GM23338 (cell line): ENCODE data around the gene RAP1GAP.

Source experiments
- CREB1 ChIP-seq: fragments of 250-450 bp; sonication (Bioruptor Pico); IDR thresholded peaks from 2 replicates; pipeline ENCODE4 v1.5.0; 2020; ENCODE audit warnings: low read depth, mild to moderate bottlenecking, moderate library complexity
- EZH2 ChIP-seq: fragments of 200-600 bp; sonication (generic); IDR thresholded peaks from one replicate; pipeline ENCODE4 v1.8.0; 2017; ENCODE audit warnings: antibody characterized with exemption, mild to moderate bottlenecking, low read depth; ENCODE audit not compliant: unreplicated experiment
- EZH2phosphoT487 ChIP-seq: fragments of 200-600 bp; sonication (generic); IDR thresholded peaks from one replicate; pipeline ENCODE4 v1.8.1; 2018; ENCODE audit warnings: antibody characterized with exemption; ENCODE audit not compliant: unreplicated experiment
- JUNB ChIP-seq: IDR thresholded peaks from one replicate; pipeline ENCODE4 v1.6.1; 2016; ENCODE audit warnings: antibody characterized with exemption; ENCODE audit not compliant: unreplicated experiment
- NANOG ChIP-seq: IDR thresholded peaks from 2 replicates; pipeline ENCODE4 v1.6.1; 2016; ENCODE audit warnings: antibody characterized with exemption, borderline replicate concordance
- POLR2AphosphoS5 ChIP-seq: IDR thresholded peaks from 2 replicates; pipeline ENCODE4 v1.6.1; 2016; ENCODE audit warnings: antibody characterized with exemption, low read depth
- ZNF114 ChIP-seq: fragments of 250-450 bp; sonication (Bioruptor Pico); IDR thresholded peaks from 2 replicates; pipeline ENCODE4 v1.5.0; 2020; ENCODE audit warnings: mild to moderate bottlenecking, moderate library complexity
- ZNF331 ChIP-seq: fragments of 250-450 bp; sonication (Bioruptor Pico); IDR thresholded peaks from 2 replicates; pipeline ENCODE4 v1.5.0; 2020; ENCODE audit warnings: low read depth, mild to moderate bottlenecking, moderate library complexity
- TF ChIP-seq, protein P1 (sequence below), 2 experiments: fragments of 200-600 bp in 1 of 2; sonication (generic) in 1 of 2; conservative IDR thresholded peaks; 2 replicates each; pipeline versions ENCODE4 v1.5.1 to v1.6.1; 2016 to 2017; ENCODE audit warnings: antibody characterized with exemption in 2 of 2, low read depth in 2 of 2, mild to moderate bottlenecking in 2 of 2, moderate library complexity in 1 of 2
- TF ChIP-seq, protein P2 (sequence below): IDR thresholded peaks from 2 replicates; pipeline ENCODE4 v1.6.1; 2016; ENCODE audit warnings: antibody characterized with exemption
- TF ChIP-seq, protein P3 (sequence below): IDR thresholded peaks from one replicate; pipeline ENCODE4 v1.6.1; 2018; ENCODE audit warnings: antibody characterized with exemption; ENCODE audit not compliant: unreplicated experiment

DNA sequence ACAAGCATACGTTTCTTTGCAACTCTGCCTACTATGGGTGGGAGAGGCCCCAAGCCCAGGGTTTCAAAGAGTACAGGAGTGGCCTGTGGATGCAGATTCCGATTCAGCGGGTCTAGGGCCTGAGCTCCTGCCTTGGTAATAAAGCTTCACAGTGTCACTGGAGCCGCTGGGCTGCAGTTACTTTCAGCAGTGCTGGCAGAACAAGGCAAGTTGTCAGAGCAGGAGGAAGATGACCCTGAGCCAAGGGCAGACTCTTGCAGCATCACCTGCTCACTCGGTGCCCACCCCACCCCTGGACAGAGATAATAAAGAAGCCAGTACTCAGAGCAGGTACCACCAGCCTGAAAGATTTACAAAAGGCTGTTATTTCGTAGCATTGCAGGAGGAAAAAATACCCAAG, 8.0 kb upstream of the RAP1GAP start:
- no peak for TF ChIP-seq POLR2AphosphoS5
- TF ChIP-seq, protein P1, sequence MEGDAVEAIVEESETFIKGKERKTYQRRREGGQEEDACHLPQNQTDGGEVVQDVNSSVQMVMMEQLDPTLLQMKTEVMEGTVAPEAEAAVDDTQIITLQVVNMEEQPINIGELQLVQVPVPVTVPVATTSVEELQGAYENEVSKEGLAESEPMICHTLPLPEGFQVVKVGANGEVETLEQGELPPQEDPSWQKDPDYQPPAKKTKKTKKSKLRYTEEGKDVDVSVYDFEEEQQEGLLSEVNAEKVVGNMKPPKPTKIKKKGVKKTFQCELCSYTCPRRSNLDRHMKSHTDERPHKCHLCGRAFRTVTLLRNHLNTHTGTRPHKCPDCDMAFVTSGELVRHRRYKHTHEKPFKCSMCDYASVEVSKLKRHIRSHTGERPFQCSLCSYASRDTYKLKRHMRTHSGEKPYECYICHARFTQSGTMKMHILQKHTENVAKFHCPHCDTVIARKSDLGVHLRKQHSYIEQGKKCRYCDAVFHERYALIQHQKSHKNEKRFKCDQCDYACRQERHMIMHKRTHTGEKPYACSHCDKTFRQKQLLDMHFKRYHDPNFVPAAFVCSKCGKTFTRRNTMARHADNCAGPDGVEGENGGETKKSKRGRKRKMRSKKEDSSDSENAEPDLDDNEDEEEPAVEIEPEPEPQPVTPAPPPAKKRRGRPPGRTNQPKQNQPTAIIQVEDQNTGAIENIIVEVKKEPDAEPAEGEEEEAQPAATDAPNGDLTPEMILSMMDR (conservative IDR thresholded peaks at IDR 0.05; ENCODE audit: low read depth in 2 of 2), result no peak
- TF ChIP-seq, protein P2, sequence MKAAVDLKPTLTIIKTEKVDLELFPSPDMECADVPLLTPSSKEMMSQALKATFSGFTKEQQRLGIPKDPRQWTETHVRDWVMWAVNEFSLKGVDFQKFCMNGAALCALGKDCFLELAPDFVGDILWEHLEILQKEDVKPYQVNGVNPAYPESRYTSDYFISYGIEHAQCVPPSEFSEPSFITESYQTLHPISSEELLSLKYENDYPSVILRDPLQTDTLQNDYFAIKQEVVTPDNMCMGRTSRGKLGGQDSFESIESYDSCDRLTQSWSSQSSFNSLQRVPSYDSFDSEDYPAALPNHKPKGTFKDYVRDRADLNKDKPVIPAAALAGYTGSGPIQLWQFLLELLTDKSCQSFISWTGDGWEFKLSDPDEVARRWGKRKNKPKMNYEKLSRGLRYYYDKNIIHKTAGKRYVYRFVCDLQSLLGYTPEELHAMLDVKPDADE, result no peak
- TF ChIP-seq EZH2, result no peak
- TF ChIP-seq, protein P3, sequence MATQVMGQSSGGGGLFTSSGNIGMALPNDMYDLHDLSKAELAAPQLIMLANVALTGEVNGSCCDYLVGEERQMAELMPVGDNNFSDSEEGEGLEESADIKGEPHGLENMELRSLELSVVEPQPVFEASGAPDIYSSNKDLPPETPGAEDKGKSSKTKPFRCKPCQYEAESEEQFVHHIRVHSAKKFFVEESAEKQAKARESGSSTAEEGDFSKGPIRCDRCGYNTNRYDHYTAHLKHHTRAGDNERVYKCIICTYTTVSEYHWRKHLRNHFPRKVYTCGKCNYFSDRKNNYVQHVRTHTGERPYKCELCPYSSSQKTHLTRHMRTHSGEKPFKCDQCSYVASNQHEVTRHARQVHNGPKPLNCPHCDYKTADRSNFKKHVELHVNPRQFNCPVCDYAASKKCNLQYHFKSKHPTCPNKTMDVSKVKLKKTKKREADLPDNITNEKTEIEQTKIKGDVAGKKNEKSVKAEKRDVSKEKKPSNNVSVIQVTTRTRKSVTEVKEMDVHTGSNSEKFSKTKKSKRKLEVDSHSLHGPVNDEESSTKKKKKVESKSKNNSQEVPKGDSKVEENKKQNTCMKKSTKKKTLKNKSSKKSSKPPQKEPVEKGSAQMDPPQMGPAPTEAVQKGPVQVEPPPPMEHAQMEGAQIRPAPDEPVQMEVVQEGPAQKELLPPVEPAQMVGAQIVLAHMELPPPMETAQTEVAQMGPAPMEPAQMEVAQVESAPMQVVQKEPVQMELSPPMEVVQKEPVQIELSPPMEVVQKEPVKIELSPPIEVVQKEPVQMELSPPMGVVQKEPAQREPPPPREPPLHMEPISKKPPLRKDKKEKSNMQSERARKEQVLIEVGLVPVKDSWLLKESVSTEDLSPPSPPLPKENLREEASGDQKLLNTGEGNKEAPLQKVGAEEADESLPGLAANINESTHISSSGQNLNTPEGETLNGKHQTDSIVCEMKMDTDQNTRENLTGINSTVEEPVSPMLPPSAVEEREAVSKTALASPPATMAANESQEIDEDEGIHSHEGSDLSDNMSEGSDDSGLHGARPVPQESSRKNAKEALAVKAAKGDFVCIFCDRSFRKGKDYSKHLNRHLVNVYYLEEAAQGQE, result no peak
- no peak for TF ChIP-seq EZH2phosphoT487
- no peak for TF ChIP-seq NANOG
- no peak for TF ChIP-seq ZNF331
- TF ChIP-seq JUNB, result no peak
- TF ChIP-seq CREB1, result no peak
- TF ChIP-seq ZNF114, result no peak
